Ovary (tissue), 3 donors: ENCODE measurements around the gene CFHR5.

Experiments used
- CTCF ChIP-seq, 3 donors: fragments of 450-650 bp in 2 of 3; fragments of 200-600 bp in 1 of 3; IDR thresholded peaks; one replicate each; pipeline versions ENCODE4 v1.5.1 to v1.8.0; 2016 to 2022; ENCODE audit warnings: antibody characterized with exemption in 3 of 3, mild to moderate bottlenecking in 1 of 3
- EP300 ChIP-seq: sonication (generic); formaldehyde crosslinking; IDR thresholded peaks from one replicate; pipeline ENCODE4 v1.6.1; 2017; ENCODE audit warnings: antibody characterized with exemption
- POLR2A ChIP-seq: fragments of 450-650 bp; IDR thresholded peaks from one replicate; pipeline ENCODE4 v1.6.1; 2017; ENCODE audit warnings: antibody characterized with exemption, mild to moderate bottlenecking, moderate library complexity
- donor health status: DM: no; HTN: no; CAD: no.

- TF ChIP-seq CTCF (IDR thresholded peaks at IDR 0.05): no peak
- TF ChIP-seq POLR2A: no peak
- TF ChIP-seq EP300: no peak
Observed at GRCh38 chr1:197021716-197022115, 44.4 kb downstream of the CFHR5 start.
